Hepatocyte (in vitro differentiated cells): ENCODE measurements around the gene RXRA. TPM values are rescaled to one million over a fixed set of nuclear protein-coding genes. Genes with fewer than 3 reads are reported as not detected.

ENCODE experiments used
- DNase-seq: peaks from one replicate; pipeline ENCODE4 v3.0.0-alpha.2; 2016; ENCODE audit warnings: low spot score
- H2AFZ ChIP-seq: fragments of 200-600 bp; sonication (generic); 2 replicates; pipeline ENCODE4 v1.6.0; 2016; ENCODE audit warnings: antibody characterized with exemption, mild to moderate bottlenecking
- H3K27ac ChIP-seq: fragments of 200-600 bp; sonication (generic); 2 replicates; pipeline ENCODE4 v1.5.1; 2016; ENCODE audit warnings: mild to moderate bottlenecking
- H3K27me3 ChIP-seq: fragments of 200-600 bp; sonication (generic); 2 replicates; pipeline ENCODE4 v1.6.1; 2016
- H3K36me3 ChIP-seq: fragments of 200-600 bp; sonication (generic); replicated peaks from 2 replicates; pipeline ENCODE4 v1.5.1; 2016; ENCODE audit warnings: low read depth; ENCODE audit not compliant: insufficient read depth
- H3K4me1 ChIP-seq: fragments of 200-600 bp; sonication (generic); 2 replicates; pipeline ENCODE4 v1.5.1; 2016; ENCODE audit warnings: mild to moderate bottlenecking, moderate library complexity; ENCODE audit not compliant: insufficient read depth
- H3K4me2 ChIP-seq: fragments of 200-600 bp; sonication (generic); 2 replicates; pipeline ENCODE4 v1.6.0; 2016
- H3K4me3 ChIP-seq: fragments of 200-600 bp; sonication (generic); 2 replicates; pipeline ENCODE4 v1.5.1; 2016; ENCODE audit warnings: mild to moderate bottlenecking
- H3K79me2 ChIP-seq: fragments of 200-600 bp; sonication (generic); 2 replicates; pipeline ENCODE4 v1.6.0; 2017; ENCODE audit warnings: mild to moderate bottlenecking
- H3K9me2 ChIP-seq: fragments of 200-600 bp; sonication (generic); replicated peaks from 2 replicates; pipeline ENCODE4 v1.6.0; 2017; ENCODE audit warnings: mild to moderate bottlenecking; ENCODE audit not compliant: insufficient read depth
- H3K9me3 ChIP-seq: fragments of 200-600 bp; sonication (generic); 2 replicates; pipeline ENCODE4 v1.5.1; 2016; ENCODE audit warnings: low read depth, mild to moderate bottlenecking
- H4K20me1 ChIP-seq: fragments of 200-600 bp; sonication (generic); 2 replicates; pipeline ENCODE4 v1.6.0; 2016; ENCODE audit warnings: mild to moderate bottlenecking; ENCODE audit not compliant: insufficient read depth, poor library complexity, severe bottlenecking
- EZH2 ChIP-seq: fragments of 200-600 bp; sonication (generic); IDR thresholded peaks from 2 replicates; pipeline ENCODE4 v1.6.1; 2016; ENCODE audit warnings: antibody characterized with exemption, mild to moderate bottlenecking, borderline replicate concordance
- EZH2phosphoT487 ChIP-seq: fragments of 200-600 bp; sonication (generic); IDR thresholded peaks from one replicate; pipeline ENCODE4 v1.6.1; 2018; ENCODE audit warnings: antibody characterized with exemption, mild to moderate bottlenecking, low read depth, moderate library complexity; ENCODE audit not compliant: unreplicated experiment, severe bottlenecking
- WGBS: methylation state at CpG from one replicate; pipeline ENCODE4 v1.1.6; 2016; ENCODE audit warnings: low lambda C conversion rate; ENCODE audit errors: missing lambda C conversion rate; 5-methylcytosine and 5-hydroxymethylcytosine counted together
- polyA plus RNA-seq: library from polyadenylated mRNA; unstranded; fragments of >200 nt; fragmentation: Nextera tagmentation; extraction: Ambion mirVana; gene quantifications from 2 replicates; pipeline ENCODE4 v1.2.1, GENCODE V29; 2016
- total RNA-seq: library from RNA; depleted of rRNA; stranded (reverse); fragments of >200 nt; gene quantifications from 2 replicates; pipeline ENCODE4 v1.2.3, GENCODE V29; 2014
- TF ChIP-seq, protein P1 (sequence below): fragments of 200-600 bp; sonication (generic); IDR thresholded peaks from 2 replicates; pipeline ENCODE4 v1.5.1; 2016; ENCODE audit warnings: antibody characterized with exemption, mild to moderate bottlenecking; ENCODE audit not compliant: poor library complexity

The RXRA gene
- total and polyA plus RNA-seq, 2 experiments from 2014 or later: 35.9 to 41.6 TPM

- H3K27ac ChIP-seq: peak overlapping the region; percentile 94
- TF ChIP-seq, protein P1, sequence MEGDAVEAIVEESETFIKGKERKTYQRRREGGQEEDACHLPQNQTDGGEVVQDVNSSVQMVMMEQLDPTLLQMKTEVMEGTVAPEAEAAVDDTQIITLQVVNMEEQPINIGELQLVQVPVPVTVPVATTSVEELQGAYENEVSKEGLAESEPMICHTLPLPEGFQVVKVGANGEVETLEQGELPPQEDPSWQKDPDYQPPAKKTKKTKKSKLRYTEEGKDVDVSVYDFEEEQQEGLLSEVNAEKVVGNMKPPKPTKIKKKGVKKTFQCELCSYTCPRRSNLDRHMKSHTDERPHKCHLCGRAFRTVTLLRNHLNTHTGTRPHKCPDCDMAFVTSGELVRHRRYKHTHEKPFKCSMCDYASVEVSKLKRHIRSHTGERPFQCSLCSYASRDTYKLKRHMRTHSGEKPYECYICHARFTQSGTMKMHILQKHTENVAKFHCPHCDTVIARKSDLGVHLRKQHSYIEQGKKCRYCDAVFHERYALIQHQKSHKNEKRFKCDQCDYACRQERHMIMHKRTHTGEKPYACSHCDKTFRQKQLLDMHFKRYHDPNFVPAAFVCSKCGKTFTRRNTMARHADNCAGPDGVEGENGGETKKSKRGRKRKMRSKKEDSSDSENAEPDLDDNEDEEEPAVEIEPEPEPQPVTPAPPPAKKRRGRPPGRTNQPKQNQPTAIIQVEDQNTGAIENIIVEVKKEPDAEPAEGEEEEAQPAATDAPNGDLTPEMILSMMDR: no peak
- no peak for TF ChIP-seq EZH2
- TF ChIP-seq EZH2phosphoT487: no peak
- 93% methylated on average over 6 of the region's 7 CpGs for whole genome bisulfite sequencing
- H3K9me2 ChIP-seq: no peaks in the 10 kb centered on the region
- H3K4me3 ChIP-seq: no peak overlapping the region
- no peaks in the 10 kb centered on the region for H3K27me3 ChIP-seq
- peaks cover 98% of the 10 kb centered on the region for H4K20me1 ChIP-seq
- H3K4me1 ChIP-seq: peaks cover 59% of the 10 kb centered on the region
- no peak overlapping the region for H2AFZ ChIP-seq
- peaks cover 100% of the 10 kb centered on the region for H3K79me2 ChIP-seq
- no peaks in the 10 kb centered on the region for H3K9me3 ChIP-seq
- H3K36me3 ChIP-seq: no peaks in the 10 kb centered on the region
- no peak for DNase-seq
- peak overlapping the region; percentile 65 for H3K4me2 ChIP-seq
These were observed 55.0 kb downstream of the RXRA start for GRCh38 chr9:134381272-134381661.

GRCh38 chr9:134381671-134382516 lies 55.6 kb downstream of the RXRA start:
- peak; percentile 36 for DNase-seq
- WGBS: 76% methylated on average over 18 of the region's 21 CpGs
- Histone ChIP-seq H3K4me3 (no peak overlapping the region), H3K4me1 (peaks cover 60% of the 10 kb centered on the region), H3K9me3 (no peaks in the 10 kb centered on the region), H3K9me2 (no peaks in the 10 kb centered on the region), H3K4me2 (peak overlapping the region; percentile 65), H3K36me3 (no peaks in the 10 kb centered on the region), H3K27me3 (no peaks in the 10 kb centered on the region), H2AFZ (no peak overlapping the region), H3K27ac (peak overlapping the region; percentile 94), H4K20me1 (peaks cover 98% of the 10 kb centered on the region), H3K79me2 (peaks cover 100% of the 10 kb centered on the region)
- TF ChIP-seq, protein P1: peak; percentile 29
- no peak for TF ChIP-seq EZH2phosphoT487

- 80% methylated on average over 14 of the region's 14 CpGs for WGBS
- Histone ChIP-seq H3K9me2 (no peaks in the 10 kb centered on the region), H3K4me3 (no peak overlapping the region), H3K4me2 (peak overlapping the region; percentile 65), H3K27ac (peak overlapping the region; percentile 94), H3K9me3 (no peaks in the 10 kb centered on the region), H3K4me1 (peaks cover 68% of the 10 kb centered on the region), H3K36me3 (no peaks in the 10 kb centered on the region), H3K79me2 (peaks cover 100% of the 10 kb centered on the region), H2AFZ (no peak overlapping the region), H4K20me1 (peaks cover 98% of the 10 kb centered on the region), H3K27me3 (no peaks in the 10 kb centered on the region)
- no peak for TF ChIP-seq EZH2
- no peak for TF ChIP-seq EZH2phosphoT487
- TF ChIP-seq, protein P1: no peak
- peak; percentile 74 for DNase-seq
These were observed 56.5 kb downstream of the RXRA start for GRCh38 chr9:134382733-134383132.
